Stimulated activated naive CD8-positive, alpha-beta T cell treated with anti-CD3 and anti-CD28 coated beads, Interleukin-15, Interleukin-2, amounts not matched to agents 100 ng/mL and 50 ng/mL, for 24 hours (primary cell): ENCODE results near the gene SLC2A11.
"Not testable (repeated sequence)": the region's sequence is repeated elsewhere in the genome, so short reads cannot be mapped to it uniquely, and the experiment has no call there.

Experiments
- H3K27ac Mint-ChIP-seq: one replicate; pipeline ENCODE4 v1.8.0; 2021; ENCODE audit warnings: mild to moderate bottlenecking, mixed read lengths
- H3K27me3 Mint-ChIP-seq: one replicate; pipeline ENCODE4 v1.8.0; 2021; ENCODE audit warnings: mixed read lengths
- H3K36me3 Mint-ChIP-seq: one replicate; pipeline ENCODE4 v1.8.0; 2021; ENCODE audit warnings: low read depth, mixed read lengths
- H3K4me1 Mint-ChIP-seq: one replicate; pipeline ENCODE4 v1.8.0; 2021; ENCODE audit warnings: low read depth, mixed read lengths
- H3K4me3 Mint-ChIP-seq: one replicate; pipeline ENCODE4 v1.8.0; 2021; ENCODE audit warnings: mild to moderate bottlenecking, mixed read lengths
- H3K9me3 Mint-ChIP-seq: one replicate; pipeline ENCODE4 v1.8.0; 2021; ENCODE audit warnings: mixed read lengths

Gene SLC2A11

DNA sequence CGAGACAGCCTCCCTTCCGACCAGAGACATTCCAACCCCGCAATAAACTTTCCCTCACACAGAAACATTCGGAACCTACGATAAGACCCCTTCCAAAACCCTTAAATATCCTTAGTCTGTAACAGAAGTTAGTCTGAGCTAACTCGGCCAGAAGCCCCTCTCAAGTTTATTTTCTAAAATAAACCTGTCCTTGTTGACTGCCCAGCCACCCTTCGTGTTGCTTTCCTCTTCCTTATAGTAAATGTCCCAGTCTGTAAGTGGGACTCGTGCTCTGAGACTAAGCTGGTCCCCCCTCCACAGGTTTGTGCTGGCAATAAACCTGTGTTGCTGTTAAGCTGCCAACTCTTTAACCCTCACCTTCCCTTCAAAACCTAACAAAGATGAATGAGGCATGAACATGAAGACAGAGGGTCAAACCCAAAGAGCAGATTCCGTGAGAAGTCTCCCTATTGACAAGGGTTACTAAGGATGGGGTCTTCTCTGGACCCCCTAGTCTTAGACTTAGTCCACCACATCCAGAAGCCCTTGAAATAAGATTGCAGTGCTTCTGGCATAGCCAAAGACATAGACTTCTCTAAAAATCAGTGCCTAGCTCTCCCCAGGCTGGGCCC, 54.7 kb downstream of the SLC2A11 start:
- no peak overlapping the region for H3K4me3 Mint-ChIP-seq
- H3K9me3 Mint-ChIP-seq = no peaks in the 10 kb centered on the region

GRCh38 chr22:23913306-23913660, 55.6 kb downstream of the SLC2A11 start:
- Mint-ChIP-seq H3K9me3 (no peaks in the 10 kb centered on the region), H3K4me1 (peaks cover 25% of the 10 kb centered on the region), H3K27ac (peak overlapping the region; percentile 93)

More for the DNA sequence above, 54.7 kb downstream of the SLC2A11 start:
- Mint-ChIP-seq H3K36me3 (no peaks in the 10 kb centered on the region), H3K27ac (no peak overlapping the region), H3K27me3 (no peaks in the 10 kb centered on the region), H3K4me1 (peaks cover 25% of the 10 kb centered on the region)

GRCh38 chr22:23913661-23914353, 56.1 kb downstream of the SLC2A11 start:
- Mint-ChIP-seq H3K4me1 (peaks cover 25% of the 10 kb centered on the region), H3K36me3 (no peaks in the 10 kb centered on the region), H3K9me3 (no peaks in the 10 kb centered on the region), H3K4me3 (peak overlapping the region; percentile 86), H3K27ac (peak overlapping the region; percentile 93), H3K27me3 (no peaks in the 10 kb centered on the region)

More at GRCh38 chr22:23913306-23913660, 55.6 kb downstream of the SLC2A11 start:
- Mint-ChIP-seq H3K27me3 (no peaks in the 10 kb centered on the region), H3K36me3 (no peaks in the 10 kb centered on the region), H3K4me3 (peak overlapping the region; percentile 86)

- H3K27me3 Mint-ChIP-seq = no peaks in the 10 kb centered on the region
- H3K27ac Mint-ChIP-seq = no peak overlapping the region
- no peaks in the 10 kb centered on the region for H3K36me3 Mint-ChIP-seq
- H3K9me3 Mint-ChIP-seq = no peaks in the 10 kb centered on the region
- H3K4me3 Mint-ChIP-seq = no peak overlapping the region
- H3K4me1 Mint-ChIP-seq = peaks cover 25% of the 10 kb centered on the region
These were observed 57.6 kb downstream of the SLC2A11 start for GRCh38 chr22:23915290-23915689.

DNA sequence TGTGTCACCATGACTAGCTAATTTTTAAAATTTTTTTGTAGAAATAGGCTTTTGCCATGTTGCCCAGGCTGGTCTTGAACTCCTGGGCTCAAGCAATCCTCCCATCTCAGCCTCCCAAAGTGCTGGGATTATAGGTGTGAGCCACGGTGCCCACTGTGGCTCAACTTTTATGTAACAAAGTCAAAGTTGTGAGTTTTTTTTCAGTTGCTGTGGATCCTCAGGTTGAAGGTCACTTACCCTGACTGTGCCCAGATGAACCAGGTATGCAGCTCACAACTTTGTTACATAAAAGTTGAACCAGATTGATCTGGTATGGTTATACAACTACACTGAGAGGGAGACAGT, 62.6 kb downstream of the SLC2A11 start:
- H3K4me1 Mint-ChIP-seq, H3K27ac Mint-ChIP-seq, H3K36me3 Mint-ChIP-seq, H3K4me3 Mint-ChIP-seq, H3K9me3 Mint-ChIP-seq, H3K27me3 Mint-ChIP-seq: not testable (repeated sequence)

DNA sequence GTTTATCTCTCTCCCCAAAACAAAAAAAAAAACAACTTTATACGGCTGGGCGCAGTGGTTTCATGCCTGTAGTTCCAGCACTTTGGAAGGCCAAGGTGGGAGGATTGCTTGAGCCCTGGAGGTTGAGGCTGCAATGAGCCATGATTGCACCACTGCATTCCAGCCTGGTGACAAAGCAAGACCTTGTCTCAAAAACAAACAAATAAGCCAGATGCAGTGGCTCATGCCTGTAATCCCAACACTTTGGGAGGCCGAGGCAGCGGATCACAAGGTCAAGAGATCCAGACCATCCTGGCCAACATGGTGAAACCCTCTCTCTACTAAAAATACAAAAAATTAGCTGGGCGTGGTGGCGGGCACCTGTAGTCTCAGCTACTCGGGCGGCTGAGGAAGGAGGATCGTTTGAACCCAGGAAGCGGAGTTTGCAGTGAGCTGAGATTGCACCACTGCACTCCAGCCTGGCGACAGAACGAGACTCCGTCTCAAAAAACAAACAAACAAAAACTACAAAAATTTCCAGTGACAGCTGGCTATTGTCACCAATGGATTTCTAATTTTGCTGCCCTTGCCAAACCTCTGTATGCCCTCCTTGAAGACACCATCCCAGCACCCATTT, 64.0 kb downstream of the SLC2A11 start:
- H3K27me3 Mint-ChIP-seq, H3K27ac Mint-ChIP-seq, H3K36me3 Mint-ChIP-seq: not testable (repeated sequence)

GRCh38 chr22:23922921-23923320, 65.2 kb downstream of the SLC2A11 start:
- no peaks in the 10 kb centered on the region for H3K27me3 Mint-ChIP-seq
- H3K9me3 Mint-ChIP-seq = peaks cover 10% of the 10 kb centered on the region
- H3K36me3 Mint-ChIP-seq = peaks cover 6% of the 10 kb centered on the region
- H3K4me1 Mint-ChIP-seq = no peaks in the 10 kb centered on the region
- no peak overlapping the region for H3K27ac Mint-ChIP-seq
- H3K4me3 Mint-ChIP-seq = no peak overlapping the region

More for the DNA sequence above, 64.0 kb downstream of the SLC2A11 start:
- H3K4me3 Mint-ChIP-seq, H3K9me3 Mint-ChIP-seq, H3K4me1 Mint-ChIP-seq: not testable (repeated sequence)

DNA sequence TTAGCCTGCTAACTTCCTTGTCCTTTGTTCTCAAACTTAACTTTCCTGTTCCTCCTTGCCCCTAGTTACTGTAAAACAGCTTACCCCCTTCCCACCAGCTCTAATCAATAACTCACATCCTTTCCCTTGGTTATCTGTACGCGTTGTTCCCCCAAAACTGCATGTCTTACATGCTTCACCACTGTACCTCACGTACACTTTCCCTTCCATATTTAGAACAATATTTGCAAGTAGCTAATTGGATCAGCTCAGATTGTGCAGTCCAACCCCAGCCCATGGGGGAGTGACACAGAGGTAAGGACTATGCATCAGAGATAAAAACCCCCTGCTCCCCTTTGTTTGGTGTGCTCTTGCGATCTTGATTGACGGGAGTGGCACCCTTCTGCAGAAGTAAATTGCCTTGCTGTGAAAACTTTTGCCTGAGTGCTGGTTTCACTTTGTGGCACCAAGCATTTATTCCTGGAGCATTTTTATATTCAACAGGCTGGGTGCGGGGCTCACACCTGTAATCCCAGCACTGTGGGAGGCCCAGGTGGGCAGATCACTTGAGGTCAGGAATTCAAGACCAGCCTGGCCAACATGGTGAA, 67.4 kb downstream of the SLC2A11 start:
- H3K9me3 Mint-ChIP-seq = peaks cover 10% of the 10 kb centered on the region
- no peak overlapping the region for H3K27ac Mint-ChIP-seq
- H3K4me1 Mint-ChIP-seq = no peaks in the 10 kb centered on the region
- H3K27me3 Mint-ChIP-seq = no peaks in the 10 kb centered on the region
- H3K4me3 Mint-ChIP-seq = no peak overlapping the region
- H3K36me3 Mint-ChIP-seq = peaks cover 6% of the 10 kb centered on the region

DNA sequence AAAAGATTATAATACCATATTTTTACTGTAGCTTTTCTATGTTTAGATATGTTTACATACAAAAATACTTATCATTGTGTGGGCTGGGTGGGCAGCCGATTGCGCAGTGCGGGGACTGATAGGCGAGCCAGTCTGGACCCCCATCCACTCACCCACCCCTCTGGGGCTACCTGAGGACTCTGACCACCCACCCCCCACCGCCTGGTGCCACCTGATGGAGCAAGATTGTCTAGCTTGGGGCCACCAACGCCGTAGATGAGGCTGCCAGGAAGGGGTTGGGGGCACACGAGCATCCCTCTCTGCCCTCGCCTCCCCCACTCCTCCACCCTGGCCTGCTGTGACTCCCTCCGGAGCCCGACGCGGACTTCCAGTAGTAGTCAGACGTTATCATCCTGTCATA, 68.9 kb downstream of the SLC2A11 start:
- Mint-ChIP-seq H3K4me1 (no peaks in the 10 kb centered on the region), H3K4me3 (no peak overlapping the region), H3K27ac (no peak overlapping the region), H3K9me3 (peaks cover 15% of the 10 kb centered on the region), H3K27me3 (peaks cover 4% of the 10 kb centered on the region), H3K36me3 (peaks cover 10% of the 10 kb centered on the region)
